Gastrocnemius medialis (tissue), 4 donors: ENCODE data around the gene NT5C1B. TPM values are rescaled to one million over a fixed set of nuclear protein-coding genes. Genes with fewer than 3 reads are reported as not detected.

ENCODE experiments used
- ATAC-seq, 2 donors: fragments of 150-250 bp; one replicate each; pipeline ENCODE4 v1.9.1; 2016
- DNase-seq, 2 donors: peaks; one replicate each; pipeline ENCODE4 v3.0.0-alpha.2; 2019
- H3K27ac ChIP-seq, 4 donors: fragments of 200-600 bp; sonication (generic); 1 replicate in 1 of 4; 2 replicates in 3 of 4; pipeline ENCODE4 v1.5.1; 2016 to 2018; ENCODE audit warnings: mild to moderate bottlenecking in 2 of 4, moderate library complexity in 1 of 4
- H3K27me3 ChIP-seq, 3 donors: fragments of 200-600 bp; sonication (generic) in 2 of 3; 1 replicate in 1 of 3; 2 replicates in 2 of 3; pipeline versions ENCODE4 v1.5.1 to v1.6.0; 2016 to 2019; ENCODE audit warnings: mild to moderate bottlenecking in 1 of 3, moderate library complexity in 1 of 3
- H3K36me3 ChIP-seq, 2 donors: fragments of 200-600 bp; sonication (generic) in 1 of 2; one replicate each; pipeline ENCODE4 v1.5.1; 2017 to 2018
- H3K4me1 ChIP-seq, 2 donors: fragments of 200-600 bp; sonication (generic) in 1 of 2; one replicate each; pipeline ENCODE4 v1.5.1; 2016 to 2017; ENCODE audit warnings: mild to moderate bottlenecking in 2 of 2
- H3K4me3 ChIP-seq, 4 donors: fragments of 200-600 bp; sonication (generic) in 3 of 4; 1 replicate in 1 of 4; 2 replicates in 3 of 4; pipeline ENCODE4 v1.5.1; 2016 to 2019; ENCODE audit warnings: mild to moderate bottlenecking in 2 of 4
- H3K9me3 ChIP-seq, 3 donors: fragments of 200-600 bp; sonication (generic) in 2 of 3; 1 replicate in 1 of 3; 2 replicates in 2 of 3; pipeline ENCODE4 v1.5.1; 2016 to 2019
- CTCF ChIP-seq, 5 experiments: fragments of 450-650 bp in 3 of 5; fragments of 200-600 bp in 2 of 5; sonication (generic) in 2 of 5; IDR thresholded peaks in 4 of 5; conservative IDR thresholded peaks in 1 of 5; 1 replicate in 4 of 5; 2 replicates in 1 of 5; pipeline ENCODE4 v1.5.1; 2016 to 2019; ENCODE audit warnings: antibody characterized with exemption in 5 of 5, mild to moderate bottlenecking in 3 of 5, moderate library complexity in 3 of 5
- POLR2A ChIP-seq, 2 donors: fragments of 450-650 bp; IDR thresholded peaks; one replicate each; pipeline ENCODE4 v1.6.1; 2017; ENCODE audit warnings: antibody characterized with exemption in 2 of 2, mild to moderate bottlenecking in 2 of 2, moderate library complexity in 2 of 2
- in situ Hi-C, 4 donors: fragments of 200-750 bp; cut with MboI; loops; one replicate each; pipeline versions ENCODE4 v1.15.0 to v1.8.0; 2017; ENCODE audit warnings: low sequenced_read_pairs in 4 of 4
- intact Hi-C: fragments of 100-400 bp; cut with DNase I; formaldehyde crosslinking; loops from one replicate; pipeline ENCODE4 v1.15.1; 2023; ENCODE audit warnings: low total_unique reads
- total RNA-seq, 4 donors: library from RNA; depleted of rRNA; stranded (reverse); fragments of >200 nt; gene quantifications; one replicate each; pipeline versions ENCODE4 v1.1.0 to v1.2.3, GENCODE V29; 2016

The NT5C1B gene
- total RNA-seq, 4 donors from 2014 or later: not detected

- intact Hi-C loops: no loop called here
- ATAC-seq (no peak), DNase-seq (no peak)
- H3K4me1 ChIP-seq: no peaks in the 10 kb centered on the region
- no peaks in the 10 kb centered on the region for H3K9me3 ChIP-seq
- in situ Hi-C loops: no loop called here
- no peaks in the 10 kb centered on the region for H3K36me3 ChIP-seq
- no peak for TF ChIP-seq POLR2A (IDR thresholded peaks at IDR 0.05)
- TF ChIP-seq CTCF (IDR thresholded peaks at IDR 0.05 in 4 of 5, conservative IDR thresholded peaks at IDR 0.05 in 1 of 5): no peak
- H3K4me3 ChIP-seq: no peak overlapping the region
- no peak overlapping the region for H3K27ac ChIP-seq
- no peaks in the 10 kb centered on the region for H3K27me3 ChIP-seq
Observed at GRCh38 chr2:18540872-18541271, 48.5 kb downstream of the NT5C1B start.

GRCh38 chr2:18536697-18537096, 52.7 kb downstream of the NT5C1B start:
- intact Hi-C loops: no loop called here
- H3K36me3 ChIP-seq: no peaks in the 10 kb centered on the region
- in situ Hi-C loops: loop anchor here in 1 of 4 donors (10.0 kb wide), 1 partner anchor 1318 kb away; no protein-coding TSS in a partner anchor
- H3K27me3 ChIP-seq: no peaks in the 10 kb centered on the region
- TF ChIP-seq CTCF (IDR thresholded peaks at IDR 0.05 in 4 of 5, conservative IDR thresholded peaks at IDR 0.05 in 1 of 5): no peak
- no peak for TF ChIP-seq POLR2A (IDR thresholded peaks at IDR 0.05)
- no peak for ATAC-seq
- no peaks in the 10 kb centered on the region for H3K9me3 ChIP-seq
- DNase-seq: no peak
- H3K27ac ChIP-seq: no peak overlapping the region
- H3K4me1 ChIP-seq: no peaks in the 10 kb centered on the region
- H3K4me3 ChIP-seq: no peak overlapping the region

- Histone ChIP-seq H3K4me1 (no peaks in the 10 kb centered on the region), H3K27ac (no peak overlapping the region), H3K4me3 (no peak overlapping the region), H3K27me3 (no peaks in the 10 kb centered on the region), H3K36me3 (no peaks in the 10 kb centered on the region), H3K9me3 (no peaks in the 10 kb centered on the region)
- intact Hi-C loops: no loop called here
- in situ Hi-C loops: loop anchor here in 1 of 4 donors (10.0 kb wide), 1 partner anchor 1319 kb away; no protein-coding TSS in a partner anchor
- ATAC-seq (no peak), DNase-seq (no peak)
- TF ChIP-seq CTCF (IDR thresholded peaks at IDR 0.05 in 4 of 5, conservative IDR thresholded peaks at IDR 0.05 in 1 of 5) (no peak), POLR2A (IDR thresholded peaks at IDR 0.05) (no peak)
Observed at GRCh38 chr2:18536100-18536499, 53.3 kb downstream of the NT5C1B start.

GRCh38 chr2:18531194-18531593, 58.2 kb downstream of the NT5C1B start:
- Histone ChIP-seq H3K27ac (no peak overlapping the region), H3K4me3 (no peak overlapping the region), H3K9me3 (no peaks in the 10 kb centered on the region), H3K36me3 (no peaks in the 10 kb centered on the region), H3K27me3 (no peaks in the 10 kb centered on the region), H3K4me1 (no peaks in the 10 kb centered on the region)
- intact Hi-C loops (no loop called here), in situ Hi-C loops (loop anchor here in 1 of 4 donors (10.0 kb wide), 1 partner anchor 1324 kb away; no protein-coding TSS in a partner anchor)
- TF ChIP-seq CTCF (IDR thresholded peaks at IDR 0.05 in 4 of 5, conservative IDR thresholded peaks at IDR 0.05 in 1 of 5) (no peak), POLR2A (IDR thresholded peaks at IDR 0.05) (no peak)
- no peak for DNase-seq
- no peak for ATAC-seq

GRCh38 chr2:18527822-18528221, 61.5 kb downstream of the NT5C1B start:
- H3K9me3 ChIP-seq: no peaks in the 10 kb centered on the region
- in situ Hi-C loops (loop anchor here in 1 of 4 donors (10.0 kb wide), 1 partner anchor 1337 kb away; no protein-coding TSS in a partner anchor), intact Hi-C loops (loop anchor here (10.0 kb wide), 1 partner anchor 227 kb away; no protein-coding TSS in a partner anchor)
- no peaks in the 10 kb centered on the region for H3K36me3 ChIP-seq
- H3K4me3 ChIP-seq: no peak overlapping the region
- H3K27ac ChIP-seq: no peak overlapping the region
- TF ChIP-seq CTCF (IDR thresholded peaks at IDR 0.05 in 4 of 5, conservative IDR thresholded peaks at IDR 0.05 in 1 of 5) (no peak), POLR2A (IDR thresholded peaks at IDR 0.05) (no peak)
- H3K4me1 ChIP-seq: peaks cover 0 to 13% of the 10 kb centered on the region in 2 donors
- DNase-seq (no peak), ATAC-seq (no peak)
- H3K27me3 ChIP-seq: no peaks in the 10 kb centered on the region
